HG03520 (cell line): ENCODE results near the gene HOXA4.

Experiments
- ATAC-seq: cut with Tn5 transposase; IDR thresholded peaks from one replicate; pipeline ENCODE4 v1.9.1; 2021; ENCODE audit warnings: mild to moderate bottlenecking, moderate library complexity; ENCODE audit not compliant: unreplicated experiment

Gene HOXA4

DNA sequence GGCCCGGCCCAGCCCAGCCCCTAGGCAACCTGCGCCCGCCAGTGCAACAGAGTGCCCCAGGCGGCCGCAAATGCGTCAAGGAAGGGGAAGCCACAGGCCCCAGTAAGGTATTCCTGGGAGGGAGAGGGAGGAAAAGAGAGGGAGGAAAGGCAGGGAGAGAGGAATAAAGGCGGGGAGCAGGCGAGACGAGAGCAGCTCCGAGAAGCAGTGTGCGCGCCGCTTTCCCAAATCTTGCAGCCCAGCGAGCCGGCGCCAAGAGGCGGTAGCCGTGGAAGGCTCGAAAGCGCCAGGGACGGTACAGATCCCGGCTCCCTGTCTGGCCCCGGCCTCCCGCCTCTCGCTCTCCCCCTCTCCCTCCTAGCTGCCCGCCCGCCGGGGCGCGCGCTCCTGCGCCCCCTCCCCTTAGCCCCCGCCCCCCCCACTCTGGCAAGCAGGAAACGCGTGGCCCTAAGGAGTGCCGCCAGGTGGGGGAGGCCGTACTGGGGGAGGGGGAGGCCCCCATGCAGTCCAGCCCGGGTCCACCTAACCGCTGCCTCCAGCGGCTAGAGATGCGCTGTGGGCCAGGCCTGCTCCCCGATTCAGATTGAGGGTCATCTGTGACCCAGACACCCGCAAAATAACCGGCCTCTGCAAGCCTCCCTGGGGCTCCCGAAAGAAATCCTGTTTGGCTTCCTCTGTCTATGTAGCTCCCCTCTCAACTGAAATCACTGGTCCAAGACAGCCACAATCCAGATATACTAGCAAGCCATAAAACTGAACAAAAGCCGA is 39.3 kb upstream of the HOXA4 start:
- ATAC-seq: no peak

DNA sequence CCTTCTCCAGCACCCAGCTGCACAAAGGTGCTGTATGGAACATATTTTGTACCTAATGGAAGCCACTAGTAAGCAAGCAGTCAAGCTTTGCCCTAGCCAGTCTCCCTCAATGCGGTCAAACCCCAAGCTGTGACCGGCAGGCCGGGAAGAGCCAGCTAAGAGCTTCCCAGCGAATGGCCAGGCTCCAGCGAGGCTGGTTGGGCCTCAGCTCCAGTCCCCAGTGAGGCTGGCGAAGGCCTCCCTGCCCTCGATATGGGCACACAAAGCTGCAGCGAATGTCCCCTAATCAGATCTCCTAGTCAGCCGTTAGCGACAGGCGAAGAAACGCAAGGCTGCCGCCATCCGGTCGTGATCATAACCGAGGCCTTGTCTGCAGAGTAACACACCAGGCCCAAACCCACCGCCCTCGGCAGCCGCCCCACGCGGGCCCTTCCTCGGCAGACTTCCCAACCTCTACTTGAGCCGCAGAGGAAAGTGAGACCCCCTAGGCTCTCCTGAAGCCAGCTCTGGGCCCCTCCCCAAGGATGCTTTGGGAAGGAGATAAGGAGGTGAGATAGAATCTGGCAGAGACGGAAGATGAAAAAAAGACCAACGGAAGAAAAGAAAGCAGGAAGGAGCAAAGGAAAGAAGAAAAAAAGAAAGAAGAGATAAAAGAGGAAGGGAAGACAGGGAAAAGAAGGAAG is 37.8 kb upstream of the HOXA4 start:
- ATAC-seq: no peak

- ATAC-seq: no peak
These were observed 37.3 kb upstream of the HOXA4 start for GRCh38 chr7:27167916-27168264.

DNA sequence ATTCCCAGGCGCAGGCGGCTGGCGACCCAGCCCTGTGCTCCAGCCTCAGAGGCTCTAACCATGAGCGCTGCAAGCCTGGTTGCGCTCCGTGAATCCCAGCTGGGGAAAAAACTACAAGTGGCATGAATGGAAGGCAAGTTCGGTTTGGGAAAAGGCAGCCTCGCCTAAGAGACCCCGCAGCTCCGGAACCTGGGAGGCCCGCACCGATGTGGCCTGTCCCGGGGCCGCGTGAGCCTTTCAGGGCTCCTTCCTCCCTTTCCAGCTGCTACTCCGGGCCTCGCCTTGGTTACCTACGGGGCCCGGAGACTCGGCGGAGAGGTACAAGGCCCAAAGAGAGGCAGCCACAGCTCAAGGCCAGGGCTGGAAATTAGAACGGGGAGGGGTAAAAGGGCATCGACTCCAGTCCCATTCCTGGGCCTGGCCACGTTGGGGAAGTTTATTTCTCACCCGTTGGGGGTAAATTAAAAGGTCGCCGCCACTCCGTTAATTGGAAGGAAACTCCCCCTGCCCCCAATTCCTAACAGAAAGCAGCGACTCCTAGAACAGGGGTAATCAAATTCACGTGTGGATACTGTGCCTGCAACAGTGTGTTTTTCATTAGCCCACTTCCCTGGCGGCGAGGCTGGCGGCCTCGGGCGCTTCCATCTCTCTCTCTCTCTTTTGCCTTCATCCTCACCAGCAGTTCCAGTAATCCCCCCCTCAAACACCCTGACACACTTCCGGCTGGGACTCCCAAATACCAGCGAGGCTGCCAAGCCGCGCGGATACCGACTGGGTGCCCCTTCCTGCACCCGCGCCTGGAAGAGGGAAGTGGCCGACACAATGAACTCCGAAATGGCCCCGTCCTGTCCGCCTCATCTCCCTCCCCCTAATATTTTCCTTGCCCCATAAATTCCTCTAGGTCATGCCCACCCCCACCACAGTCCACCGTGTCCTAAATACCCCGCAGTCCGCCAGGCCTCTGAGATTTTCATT is 36.3 kb upstream of the HOXA4 start:
- ATAC-seq: no peak

DNA sequence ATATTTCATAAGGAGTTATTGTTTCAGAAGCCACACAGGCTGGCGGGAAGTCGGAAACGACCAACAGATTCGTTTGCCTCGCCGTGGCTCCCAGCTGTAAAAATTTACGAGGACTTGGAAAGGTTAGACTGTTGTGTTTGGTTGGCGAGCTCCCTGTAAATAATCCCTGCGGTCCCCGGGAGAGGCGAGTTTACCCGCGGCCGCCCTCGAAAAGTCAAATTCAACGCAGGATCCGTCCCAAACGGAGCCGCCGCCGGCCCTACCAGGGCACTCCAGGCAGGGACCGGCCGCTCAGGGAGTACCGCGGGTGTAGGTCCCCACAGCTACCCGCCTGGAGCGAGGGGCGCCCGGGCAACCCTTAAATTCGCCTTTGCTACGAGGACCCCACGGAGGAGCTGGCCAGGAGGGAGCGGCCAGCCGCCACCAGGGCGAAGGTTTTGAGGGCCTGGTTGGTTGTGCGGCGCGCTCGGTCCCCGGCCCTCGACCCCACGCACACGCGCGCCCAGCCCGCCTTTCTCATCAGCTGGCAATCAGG is 35.5 kb upstream of the HOXA4 start:
- ATAC-seq: no peak

GRCh38 chr7:27165089-27165995 is 34.8 kb upstream of the HOXA4 start, which contains the start of gene HOXA9:
Gene HOXA9, minus strand, starts transcription at chr7:27165537. Its CDS starts 80 bp downstream, at chr7:27165457.
- no peak for ATAC-seq

DNA sequence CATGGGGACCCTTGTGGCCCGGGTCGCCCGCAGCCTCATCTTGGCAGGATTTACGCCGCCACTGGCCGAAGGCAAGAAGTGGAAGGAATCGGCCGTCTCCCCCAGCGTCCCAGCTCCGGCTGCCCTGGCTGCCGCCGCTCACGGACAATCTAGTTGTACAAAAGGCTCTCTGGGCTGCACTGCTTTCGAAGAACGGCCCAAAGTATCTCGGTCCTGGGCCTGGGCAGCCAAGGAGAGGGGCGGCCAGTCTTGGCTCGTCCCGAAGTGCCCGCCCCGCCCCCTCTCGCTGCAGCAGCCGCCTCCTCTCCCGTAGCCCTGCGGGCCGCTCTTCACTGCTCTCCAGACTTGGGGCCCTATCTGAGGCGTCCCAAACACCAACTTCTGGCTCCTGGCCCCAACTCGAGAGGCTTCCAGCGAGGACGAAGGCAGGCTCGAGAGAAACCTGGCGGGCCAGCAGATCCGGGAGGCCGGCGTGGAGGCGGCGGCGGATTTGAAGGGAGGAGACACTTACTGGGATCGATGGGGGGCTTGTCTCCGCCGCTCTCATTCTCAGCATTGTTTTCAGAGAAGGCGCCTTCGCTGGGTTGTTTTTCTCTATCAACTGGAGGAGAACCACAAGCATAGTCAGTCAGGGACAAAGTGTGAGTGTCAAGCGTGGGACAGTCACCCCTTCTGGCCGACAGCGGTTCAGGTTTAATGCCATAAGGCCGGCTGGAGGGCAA is 34.0 kb upstream of the HOXA4 start:
- no peak for ATAC-seq

DNA sequence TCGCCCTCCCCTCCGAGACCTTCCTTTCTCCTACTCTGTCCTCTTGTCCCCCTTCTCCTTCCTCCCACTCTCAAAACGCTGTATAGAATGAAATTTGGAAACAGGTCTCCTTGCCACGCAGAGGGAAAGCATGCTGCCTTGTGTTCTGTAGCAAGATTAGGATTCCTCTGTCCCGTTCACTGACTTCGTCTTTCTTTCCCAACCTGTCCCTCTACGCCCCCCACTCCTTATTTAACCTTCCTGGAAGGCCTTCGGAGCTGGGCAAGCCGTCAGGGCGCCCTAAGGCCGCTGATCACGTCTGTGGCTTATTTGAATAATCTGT is 33.4 kb upstream of the HOXA4 start:
- no peak for ATAC-seq

GRCh38 chr7:27163288-27164044 is 32.9 kb upstream of the HOXA4 start:
- ATAC-seq: no peak

- ATAC-seq: no peak
These were observed 32.2 kb upstream of the HOXA4 start for GRCh38 chr7:27162561-27163287.

DNA sequence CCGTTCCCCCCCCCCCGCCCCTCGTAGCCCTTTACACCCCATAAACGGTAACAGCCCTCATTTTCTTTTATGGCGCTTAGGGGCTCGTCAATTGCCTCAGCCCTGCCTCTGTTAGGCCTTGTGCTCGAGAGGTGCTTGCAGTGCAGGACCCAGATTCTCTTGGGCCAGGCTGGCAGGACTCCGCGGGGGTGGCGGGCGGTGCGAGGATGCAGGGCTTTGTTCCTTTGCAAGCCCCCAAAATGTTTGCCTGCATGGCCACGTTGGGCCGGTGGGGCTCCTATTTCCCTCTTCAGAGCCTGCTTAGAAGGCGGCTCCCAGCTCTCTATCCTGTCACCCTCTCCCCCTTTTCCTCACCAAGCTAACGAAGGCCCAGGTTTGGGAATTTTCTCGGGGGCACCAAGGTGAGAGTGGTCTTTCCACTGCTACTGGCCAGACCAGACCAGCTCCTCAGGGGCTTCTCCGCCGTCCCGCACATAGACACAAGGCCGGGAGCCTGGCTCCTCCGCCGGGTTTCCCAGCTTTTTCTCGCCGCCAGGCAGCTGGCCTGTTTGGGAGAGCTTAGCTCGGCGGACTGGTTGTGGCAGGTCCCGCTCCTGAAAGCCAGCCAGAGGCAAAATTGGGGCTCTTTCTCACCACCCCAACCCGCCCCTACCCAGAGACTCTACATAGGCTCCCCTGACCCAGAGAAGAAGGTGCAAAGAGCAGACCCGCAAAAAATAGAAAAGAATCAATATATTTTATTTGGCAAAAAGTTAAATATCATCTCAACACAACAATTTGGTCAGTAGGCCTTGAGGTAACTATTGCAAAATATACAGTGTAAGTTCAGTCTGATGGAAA is 31.4 kb upstream of the HOXA4 start:
- ATAC-seq: no peak

- no peak for ATAC-seq
These were observed 30.7 kb upstream of the HOXA4 start for GRCh38 chr7:27161214-27161720.

GRCh38 chr7:27160546-27161213 is 30.1 kb upstream of the HOXA4 start:
- ATAC-seq: no peak

DNA sequence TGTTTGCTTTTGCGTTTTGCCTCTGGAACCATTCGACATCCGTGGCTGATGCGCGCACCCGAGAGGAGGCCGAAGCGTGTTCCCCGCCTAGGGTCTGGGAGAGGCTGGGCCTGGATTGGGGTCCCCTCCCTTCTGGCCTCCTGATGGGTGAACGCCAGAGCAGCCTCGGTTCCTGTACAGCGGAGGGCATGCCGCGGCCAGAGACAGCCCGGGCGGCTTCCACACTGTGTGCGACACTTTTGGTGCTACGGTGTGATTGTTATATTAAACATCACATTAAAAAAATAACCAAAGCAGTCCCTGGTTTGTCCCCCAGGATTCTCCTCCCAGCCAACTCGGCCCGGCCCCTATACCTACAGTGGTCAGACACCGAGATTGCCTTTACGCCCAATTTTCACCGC is 29.6 kb upstream of the HOXA4 start:
- no peak for ATAC-seq

DNA sequence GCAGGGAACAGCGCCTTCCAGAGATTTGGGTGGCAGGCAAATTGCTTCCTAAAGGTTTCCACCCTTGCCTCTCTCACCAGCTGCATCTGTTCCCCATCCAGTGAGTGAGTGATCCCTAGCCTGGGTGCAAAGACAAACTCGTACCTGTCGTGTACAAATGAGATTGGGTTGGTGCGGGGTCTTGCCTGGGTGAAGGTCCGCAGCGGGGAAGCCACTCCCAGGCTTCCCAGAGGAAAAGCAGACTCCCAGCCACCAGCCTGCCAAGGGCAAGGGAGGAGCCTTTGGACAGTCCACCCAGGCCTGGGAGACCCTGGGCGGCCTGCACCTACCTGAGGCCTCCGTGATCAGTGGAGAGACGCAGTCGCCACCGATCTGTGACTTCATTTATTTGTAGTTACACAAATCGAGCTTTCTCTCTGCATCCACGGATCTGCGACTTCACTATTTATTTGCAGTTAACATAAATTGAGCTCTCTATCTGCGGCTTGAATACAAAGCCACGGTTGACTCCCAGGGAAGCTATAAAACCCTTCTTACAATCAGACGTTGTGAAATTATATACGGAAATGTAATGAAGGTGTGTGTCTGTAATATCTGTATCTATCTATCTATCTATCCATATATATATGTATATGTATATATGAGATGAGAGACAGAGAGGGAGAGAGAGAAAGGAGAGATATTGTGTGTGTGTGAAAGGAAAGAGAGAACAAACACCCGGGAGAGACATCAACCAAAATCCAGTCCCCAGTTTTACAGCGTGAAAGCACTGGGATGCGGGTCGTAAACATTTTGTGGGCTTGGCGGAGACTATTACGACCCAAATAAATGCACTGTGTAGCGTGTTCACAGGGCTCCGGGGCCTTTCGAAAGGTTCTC is 28.9 kb upstream of the HOXA4 start:
- ATAC-seq: no peak
